GM23248 (cell line): Measurements from ENCODE around the gene APOA4. TPM values are rescaled to one million over a fixed set of nuclear protein-coding genes. Genes with fewer than 3 reads are reported as not detected.

ENCODE experiments used
- DNase-seq: peaks from one replicate; pipeline ENCODE4 v3.0.0-alpha.2; 2015
- H2AFZ ChIP-seq: fragments of 200-600 bp; sonication (generic); 2 replicates; pipeline ENCODE4 v1.6.1; 2016; ENCODE audit warnings: antibody characterized with exemption
- H3F3A ChIP-seq: fragments of 200-600 bp; sonication (generic); 2 replicates; pipeline ENCODE4 v1.6.1; 2016; ENCODE audit warnings: mild to moderate bottlenecking, antibody characterized with exemption, mixed run types; ENCODE audit not compliant: insufficient read depth
- H3K27ac ChIP-seq: fragments of 200-600 bp; sonication (generic); 2 replicates; pipeline ENCODE4 v1.5.1; 2016; ENCODE audit warnings: mild to moderate bottlenecking
- H3K27me3 ChIP-seq: fragments of 200-600 bp; sonication (generic); replicated peaks from 2 replicates; pipeline ENCODE4 v1.6.1; 2016; ENCODE audit warnings: mild to moderate bottlenecking; ENCODE audit not compliant: insufficient read depth
- H3K36me3 ChIP-seq: fragments of 200-600 bp; sonication (generic); 2 replicates; pipeline ENCODE4 v1.6.1; 2016; ENCODE audit warnings: low read depth, mild to moderate bottlenecking
- H3K4me1 ChIP-seq: fragments of 200-600 bp; sonication (generic); 2 replicates; pipeline ENCODE4 v1.6.1; 2016; ENCODE audit warnings: mild to moderate bottlenecking; ENCODE audit not compliant: insufficient read depth
- H3K4me2 ChIP-seq: fragments of 200-600 bp; sonication (generic); one replicate; pipeline ENCODE4 v1.6.1; 2016; ENCODE audit warnings: mild to moderate bottlenecking; ENCODE audit not compliant: unreplicated experiment
- H3K4me3 ChIP-seq: fragments of 200-600 bp; sonication (generic); 2 replicates; pipeline ENCODE4 v1.5.1; 2016; ENCODE audit warnings: mild to moderate bottlenecking
- H3K79me2 ChIP-seq: fragments of 200-600 bp; sonication (generic); 2 replicates; pipeline ENCODE4 v1.6.1; 2016; ENCODE audit warnings: mild to moderate bottlenecking; ENCODE audit not compliant: insufficient read depth
- H3K9ac ChIP-seq: fragments of 200-600 bp; sonication (generic); 2 replicates; pipeline ENCODE4 v1.6.1; 2016; ENCODE audit warnings: mild to moderate bottlenecking
- H3K9me2 ChIP-seq: fragments of 200-600 bp; sonication (generic); 2 replicates; pipeline ENCODE4 v1.6.1; 2016; ENCODE audit warnings: mixed run types, mild to moderate bottlenecking, moderate library complexity; ENCODE audit not compliant: insufficient read depth
- H3K9me3 ChIP-seq: fragments of 200-600 bp; sonication (generic); one replicate; pipeline ENCODE4 v1.6.1; 2017; ENCODE audit warnings: low read depth
- H4K20me1 ChIP-seq: fragments of 200-600 bp; sonication (generic); 2 replicates; pipeline ENCODE4 v1.6.0; 2016; ENCODE audit not compliant: insufficient read depth
- EZH2 ChIP-seq: fragments of 200-600 bp; sonication (generic); IDR thresholded peaks from 2 replicates; pipeline ENCODE4 v1.6.1; 2018; ENCODE audit warnings: antibody characterized with exemption, mild to moderate bottlenecking; ENCODE audit not compliant: insufficient read depth, poor library complexity, severe bottlenecking
- EZH2phosphoT487 ChIP-seq: fragments of 200-600 bp; sonication (generic); IDR thresholded peaks from 2 replicates; pipeline ENCODE4 v1.6.1; 2018; ENCODE audit warnings: antibody characterized with exemption, moderate library complexity, mild to moderate bottlenecking, low read depth; ENCODE audit not compliant: insufficient read depth
- WGBS, 2 experiments: methylation state at CpG; one replicate each; pipeline ENCODE4 v1.1.6; 2015 to 2017; ENCODE audit warnings: low lambda C conversion rate in 2 of 2, low coverage in 1 of 2; ENCODE audit errors: missing lambda C conversion rate in 2 of 2; 5-methylcytosine and 5-hydroxymethylcytosine counted together
- in situ Hi-C: fragments of 300-500 bp; cut with MboI; formaldehyde crosslinking; loops from 2 replicates; pipeline ENCODE4 v1.15.0; 2020
- polyA plus RNA-seq: library from polyadenylated mRNA; unstranded; fragments of >200 nt; fragmentation: Nextera tagmentation; extraction: Ambion mirVana; gene quantifications from 2 replicates; pipeline ENCODE4 v1.2.1, GENCODE V29; 2016
- total RNA-seq: library from RNA; depleted of rRNA; stranded (reverse); fragments of >200 nt; shearing (Covaris generic); gene quantifications from 2 replicates; pipeline ENCODE4 v1.2.3, GENCODE V29; 2014

The APOA4 gene
- total and polyA plus RNA-seq, 2 experiments from 2014 or later, result not detected

DNA sequence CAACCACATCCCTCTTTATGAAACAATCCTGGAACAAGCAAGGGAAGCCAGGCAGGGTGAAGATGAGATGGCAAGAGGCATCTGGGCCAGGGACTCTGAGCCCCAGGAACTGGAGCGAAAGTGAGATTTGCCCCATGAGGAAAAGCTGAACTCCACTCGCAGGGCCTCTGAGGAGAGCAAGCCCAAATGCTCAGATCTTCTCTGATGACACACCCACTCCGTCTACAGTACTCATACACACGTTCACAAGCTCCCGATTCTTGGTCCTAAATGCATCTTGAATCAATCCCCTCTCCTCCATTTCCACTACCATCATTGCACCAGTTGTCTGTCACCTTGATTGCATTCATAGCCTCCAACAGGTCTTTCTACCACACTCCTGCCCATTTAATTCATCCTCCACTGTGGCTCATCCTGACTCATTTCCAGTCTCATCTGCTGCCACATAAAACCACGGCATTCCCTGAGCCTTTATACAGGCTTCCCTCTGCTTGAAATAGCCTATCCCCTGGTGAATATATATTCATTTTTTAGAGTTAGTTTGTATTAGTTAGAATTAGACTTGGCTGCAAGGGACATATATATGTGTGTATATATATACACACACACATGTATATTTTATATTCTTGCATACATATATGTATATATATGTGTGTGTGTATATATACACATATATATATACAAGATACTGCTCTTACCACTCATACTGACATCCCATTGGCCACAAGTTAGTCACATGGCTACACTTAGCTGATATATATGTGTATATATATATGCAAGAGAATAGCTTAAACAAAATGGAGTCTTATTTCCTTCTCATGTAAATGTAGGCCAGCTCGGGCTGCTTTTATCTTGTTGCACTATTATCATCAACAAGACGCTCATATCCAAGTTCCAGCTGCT is 30.0 kb downstream of the APOA4 start:
- H3K27ac ChIP-seq, result 0 out of 2 replicates have a peak overlapping the region, but pooled peaks have one; percentile 26
- H2AFZ ChIP-seq, result peak overlapping the region; percentile 6; the same call in 1 of the 2 replicates
- peak; percentile 92 for DNase-seq
- H4K20me1 ChIP-seq, result no peaks in the 10 kb centered on the region
- no peaks in the 10 kb centered on the region for H3K79me2 ChIP-seq
- H3K4me1 ChIP-seq, result peaks cover 33% of the 10 kb centered on the region
- no peaks in the 10 kb centered on the region for H3K27me3 ChIP-seq
- H3K4me3 ChIP-seq, result no peak overlapping the region
- no peak overlapping the region for H3K9ac ChIP-seq
- H3F3A ChIP-seq, result peaks cover 24% of the 10 kb centered on the region
- H3K9me2 ChIP-seq, result no peaks in the 10 kb centered on the region
- WGBS, 2 experiments, result 41 to 43% methylated on average over 8 of the region's 8 CpGs
- in situ Hi-C loops, result no loop called here
- no peaks in the 10 kb centered on the region for H3K36me3 ChIP-seq
- peak overlapping the region; percentile 21 for H3K4me2 ChIP-seq
- TF ChIP-seq EZH2phosphoT487, result no peak
- no peak for TF ChIP-seq EZH2
- no peaks in the 10 kb centered on the region for H3K9me3 ChIP-seq

DNA sequence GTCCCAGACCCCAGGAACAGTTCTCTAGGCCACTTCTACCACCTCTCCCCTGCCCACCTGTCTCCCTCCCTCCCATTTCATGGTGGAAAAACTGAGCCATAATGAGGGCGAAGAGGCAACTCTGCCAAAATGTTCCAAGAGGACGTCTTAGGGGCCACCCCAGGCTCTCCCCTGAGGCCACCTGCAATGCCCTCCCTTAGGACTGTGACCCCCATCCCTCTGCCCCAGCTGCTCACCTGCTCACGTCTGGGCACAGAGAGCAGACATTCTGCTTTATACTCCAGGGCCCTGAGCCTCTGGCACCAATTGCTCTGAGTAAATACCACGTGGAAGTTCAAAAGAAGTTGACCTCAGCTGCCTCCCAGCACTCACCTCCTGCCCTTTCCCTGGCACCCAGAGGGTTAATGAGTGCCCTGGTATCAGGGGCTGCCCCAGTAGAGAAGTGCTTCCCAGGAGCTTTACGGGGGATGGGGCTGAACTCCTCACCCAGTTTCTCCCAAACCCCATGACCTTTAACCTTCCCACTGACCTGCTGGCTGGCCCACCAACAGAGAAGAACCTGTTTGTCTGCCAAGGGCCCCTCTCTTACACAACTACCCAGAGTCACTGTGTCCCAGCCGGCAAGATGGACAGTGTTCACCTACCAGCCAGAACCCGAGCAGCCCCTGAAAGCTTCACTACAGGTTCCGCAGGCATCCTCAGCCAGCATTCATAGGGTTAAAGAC is 30.8 kb downstream of the APOA4 start:
- in situ Hi-C loops, result no loop called here
- no peak for DNase-seq

DNA sequence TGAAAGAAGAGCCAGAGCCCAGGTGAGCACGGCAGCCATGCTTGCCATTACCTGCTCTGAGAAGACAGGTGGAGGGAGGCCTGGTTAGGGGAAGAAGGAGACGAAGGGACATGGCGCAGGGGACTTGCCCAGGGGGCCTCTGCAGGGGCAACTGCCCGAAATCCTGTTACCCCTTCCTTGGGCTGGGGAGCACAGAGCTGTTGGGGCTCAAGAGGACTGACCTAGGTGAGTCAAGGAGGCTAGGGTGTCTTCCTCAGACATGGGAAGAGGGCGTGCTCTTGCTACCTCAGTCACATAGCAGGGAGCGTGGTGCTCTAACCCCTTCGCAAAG is 31.3 kb downstream of the APOA4 start, which contains the start of gene APOA5:
Gene APOA5 (minus strand): TSS at position 67 of the 331 bp plus-strand sequence. CDS start 19 bp downstream, at position 48.
- in situ Hi-C loops, result no loop called here
- 89 to 93% methylated on average over 7 of the region's 7 CpGs for WGBS, 2 experiments
- Histone ChIP-seq H3K79me2 (peaks cover 10% of the 10 kb centered on the region), H3K4me2 (peak within 1 kb of the TSS; percentile 30), H3K27ac (0 out of 2 replicates have a peak within 1 kb of the TSS, but pooled peaks have one; percentile 26), H3K4me1 (peaks cover 36% of the 10 kb centered on the region), H3K36me3 (no peaks in the 10 kb centered on the region), H3K9me3 (no peaks in the 10 kb centered on the region), H2AFZ (peak within 1 kb of the TSS; percentile 55), H3K4me3 (no peak within 1 kb of the TSS), H3K27me3 (no peaks in the 10 kb centered on the region), H3F3A (peaks cover 24% of the 10 kb centered on the region), H4K20me1 (no peaks in the 10 kb centered on the region), H3K9ac (no peak within 1 kb of the TSS), H3K9me2 (no peaks in the 10 kb centered on the region)
- DNase-seq, result no peak
- TF ChIP-seq EZH2, result no peak
- no peak for TF ChIP-seq EZH2phosphoT487

More for the DNA sequence above, 30.8 kb downstream of the APOA4 start:
- Histone ChIP-seq H3K4me3 (no peak overlapping the region), H3K4me1 (peaks cover 33% of the 10 kb centered on the region), H4K20me1 (no peaks in the 10 kb centered on the region), H3K27me3 (no peaks in the 10 kb centered on the region), H3K9me2 (no peaks in the 10 kb centered on the region), H2AFZ (no peak overlapping the region), H3K9me3 (no peaks in the 10 kb centered on the region), H3F3A (peaks cover 24% of the 10 kb centered on the region), H3K27ac (0 out of 2 replicates have a peak overlapping the region, but pooled peaks have one; percentile 26), H3K9ac (no peak overlapping the region), H3K36me3 (no peaks in the 10 kb centered on the region), H3K79me2 (peaks cover 5% of the 10 kb centered on the region), H3K4me2 (peak overlapping the region; percentile 21)
- WGBS, 2 experiments, result 72 to 73% methylated on average over 7 to 8 of the region's 8 CpGs
- TF ChIP-seq EZH2, result no peak
- TF ChIP-seq EZH2phosphoT487, result no peak

DNA sequence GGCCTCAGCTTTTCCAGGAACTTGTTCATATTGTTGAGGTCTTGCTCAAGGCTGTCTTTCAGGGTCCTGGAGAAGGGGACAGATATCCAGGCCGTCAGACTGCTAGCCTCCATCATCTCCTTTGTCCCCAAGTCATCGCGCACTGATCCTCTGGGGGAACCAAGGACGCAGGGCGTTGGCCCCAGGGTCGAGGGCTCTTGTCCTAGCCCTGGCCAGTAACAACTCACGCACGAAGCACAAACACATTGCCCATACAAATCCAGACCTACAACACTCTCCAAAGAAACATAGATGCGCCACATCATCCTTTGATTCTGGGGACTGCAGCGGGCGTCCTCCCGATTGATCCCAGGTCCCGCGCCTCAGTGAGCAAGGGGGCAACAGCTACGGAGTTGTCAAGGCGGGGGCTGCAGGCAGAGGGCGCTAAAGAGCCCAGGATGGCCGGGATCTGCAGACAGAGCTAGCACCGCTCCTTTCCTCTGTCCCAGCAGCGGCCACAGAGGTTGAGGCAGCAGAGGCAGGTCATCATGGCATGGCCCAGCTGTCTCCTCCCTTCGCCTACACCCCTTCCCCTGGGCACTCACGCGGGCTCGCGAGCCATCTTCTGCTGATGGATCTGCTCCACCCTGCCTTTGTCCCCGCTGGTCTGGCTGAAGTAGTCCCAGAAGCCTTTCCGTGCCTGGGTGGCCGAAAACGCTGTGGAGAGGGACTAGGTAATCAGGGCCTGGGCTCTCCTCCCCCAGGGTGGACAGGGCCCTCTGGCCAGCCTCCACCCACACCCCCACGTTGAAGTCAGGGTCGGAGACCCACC is 31.9 kb downstream of the APOA4 start:
- peaks cover 16% of the 10 kb centered on the region for H3K79me2 ChIP-seq
- in situ Hi-C loops, result no loop called here
- H3K9me2 ChIP-seq, result no peaks in the 10 kb centered on the region

More for the DNA sequence above, 31.9 kb downstream of the APOA4 start:
- DNase-seq, result peak; percentile 82
- Histone ChIP-seq H3K9ac (no peak overlapping the region), H3K4me3 (no peak overlapping the region), H3F3A (peaks cover 24% of the 10 kb centered on the region), H2AFZ (peak overlapping the region; percentile 55), H3K27me3 (no peaks in the 10 kb centered on the region), H3K27ac (no peak overlapping the region), H4K20me1 (no peaks in the 10 kb centered on the region), H3K36me3 (peaks cover 2% of the 10 kb centered on the region; the same call in 1 of the 2 replicates), H3K4me2 (peak overlapping the region; percentile 30), H3K4me1 (peaks cover 41% of the 10 kb centered on the region), H3K9me3 (no peaks in the 10 kb centered on the region)
- WGBS, 2 experiments, result 16 to 18% methylated on average over 31 of the region's 31 CpGs
- TF ChIP-seq EZH2phosphoT487 (no peak), EZH2 (no peak)
